ENCODE measurements around the gene IQGAP1.

- TF ChIP-seq, protein P1, sequence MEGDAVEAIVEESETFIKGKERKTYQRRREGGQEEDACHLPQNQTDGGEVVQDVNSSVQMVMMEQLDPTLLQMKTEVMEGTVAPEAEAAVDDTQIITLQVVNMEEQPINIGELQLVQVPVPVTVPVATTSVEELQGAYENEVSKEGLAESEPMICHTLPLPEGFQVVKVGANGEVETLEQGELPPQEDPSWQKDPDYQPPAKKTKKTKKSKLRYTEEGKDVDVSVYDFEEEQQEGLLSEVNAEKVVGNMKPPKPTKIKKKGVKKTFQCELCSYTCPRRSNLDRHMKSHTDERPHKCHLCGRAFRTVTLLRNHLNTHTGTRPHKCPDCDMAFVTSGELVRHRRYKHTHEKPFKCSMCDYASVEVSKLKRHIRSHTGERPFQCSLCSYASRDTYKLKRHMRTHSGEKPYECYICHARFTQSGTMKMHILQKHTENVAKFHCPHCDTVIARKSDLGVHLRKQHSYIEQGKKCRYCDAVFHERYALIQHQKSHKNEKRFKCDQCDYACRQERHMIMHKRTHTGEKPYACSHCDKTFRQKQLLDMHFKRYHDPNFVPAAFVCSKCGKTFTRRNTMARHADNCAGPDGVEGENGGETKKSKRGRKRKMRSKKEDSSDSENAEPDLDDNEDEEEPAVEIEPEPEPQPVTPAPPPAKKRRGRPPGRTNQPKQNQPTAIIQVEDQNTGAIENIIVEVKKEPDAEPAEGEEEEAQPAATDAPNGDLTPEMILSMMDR (conservative IDR thresholded peaks at IDR 0.05 in 1 of 2, IDR thresholded peaks at IDR 0.05 in 1 of 2; ENCODE audit: low read depth in 1 of 2, low read length in 2 of 2) = no peak
- no peak for TF ChIP-seq EZH2 (IDR thresholded peaks at IDR 0.05; ENCODE audit: low read length, missing control alignments)
These were observed 679 bp downstream of the IQGAP1 start for GRCh38 chr15:90388462-90389380.
